Testis (tissue), 2 donors: ENCODE results near the gene CD72.

Experiments
- POLR2A ChIP-seq: fragments of 450-650 bp; IDR thresholded peaks from one replicate; pipeline ENCODE4 v1.6.1; 2017; ENCODE audit warnings: antibody characterized with exemption, mild to moderate bottlenecking, moderate library complexity
- TF ChIP-seq, protein P1 (sequence below), 3 experiments: fragments of 450-650 bp in 2 of 3; fragments of 200-600 bp in 1 of 3; sonication (generic) in 1 of 3; IDR thresholded peaks; one replicate each; pipeline ENCODE4 v1.5.1; 2016 to 2019; ENCODE audit warnings: antibody characterized with exemption in 3 of 3, mild to moderate bottlenecking in 2 of 3, moderate library complexity in 1 of 3

DNA sequence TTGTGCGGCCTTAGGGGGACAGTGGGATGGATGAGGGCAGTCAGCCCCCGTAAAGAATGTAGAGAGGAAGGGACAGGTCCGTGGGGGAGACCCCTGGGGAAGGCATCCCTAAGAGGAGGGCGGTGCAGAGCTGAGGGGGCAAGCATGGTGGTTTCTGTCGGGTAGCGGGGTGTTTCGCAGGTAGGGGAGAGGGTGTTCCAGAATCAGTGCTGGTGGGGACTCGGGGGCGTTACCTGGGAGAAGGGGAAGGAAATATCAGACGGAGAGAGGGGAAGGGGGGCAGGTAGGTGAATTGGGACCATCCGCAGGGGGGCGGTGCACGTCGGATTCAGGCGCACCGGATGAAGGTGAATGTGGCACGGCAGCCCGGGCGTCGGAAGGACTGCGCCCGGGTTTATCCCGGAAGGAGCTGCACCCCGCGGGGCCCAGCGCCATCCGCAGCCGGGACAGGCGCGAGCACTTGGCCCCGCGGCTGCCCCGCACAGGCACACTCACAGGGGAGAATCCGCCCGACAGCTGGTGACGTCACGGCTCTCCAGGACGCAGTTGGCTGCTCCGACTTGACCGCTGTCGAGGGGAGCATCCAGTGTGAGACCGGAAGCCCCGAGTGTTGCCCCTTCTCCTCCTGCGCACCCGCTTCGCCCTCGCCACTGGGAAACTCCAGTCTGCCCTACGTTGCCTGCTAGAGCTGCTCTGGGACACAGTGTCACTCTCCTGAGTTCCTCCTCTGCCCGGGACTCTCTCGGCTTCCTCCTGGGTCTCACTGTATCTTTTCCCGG is 1.3 kb downstream of the CD72 start:
- TF ChIP-seq, protein P1, sequence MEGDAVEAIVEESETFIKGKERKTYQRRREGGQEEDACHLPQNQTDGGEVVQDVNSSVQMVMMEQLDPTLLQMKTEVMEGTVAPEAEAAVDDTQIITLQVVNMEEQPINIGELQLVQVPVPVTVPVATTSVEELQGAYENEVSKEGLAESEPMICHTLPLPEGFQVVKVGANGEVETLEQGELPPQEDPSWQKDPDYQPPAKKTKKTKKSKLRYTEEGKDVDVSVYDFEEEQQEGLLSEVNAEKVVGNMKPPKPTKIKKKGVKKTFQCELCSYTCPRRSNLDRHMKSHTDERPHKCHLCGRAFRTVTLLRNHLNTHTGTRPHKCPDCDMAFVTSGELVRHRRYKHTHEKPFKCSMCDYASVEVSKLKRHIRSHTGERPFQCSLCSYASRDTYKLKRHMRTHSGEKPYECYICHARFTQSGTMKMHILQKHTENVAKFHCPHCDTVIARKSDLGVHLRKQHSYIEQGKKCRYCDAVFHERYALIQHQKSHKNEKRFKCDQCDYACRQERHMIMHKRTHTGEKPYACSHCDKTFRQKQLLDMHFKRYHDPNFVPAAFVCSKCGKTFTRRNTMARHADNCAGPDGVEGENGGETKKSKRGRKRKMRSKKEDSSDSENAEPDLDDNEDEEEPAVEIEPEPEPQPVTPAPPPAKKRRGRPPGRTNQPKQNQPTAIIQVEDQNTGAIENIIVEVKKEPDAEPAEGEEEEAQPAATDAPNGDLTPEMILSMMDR (IDR thresholded peaks at IDR 0.05) = no peak
- no peak for TF ChIP-seq POLR2A
